GOT3 (cell line): Measurements from ENCODE around the gene WNK1.
"Not testable (repeated sequence)": the region's sequence is repeated elsewhere in the genome, so short reads cannot be mapped to it uniquely, and the experiment has no call there.

Source experiments
- DNase-seq: peaks from one replicate; lab custom pipeline; 2025; ENCODE audit warnings: mixed read lengths; lab: John Stamatoyannopoulos, UW

The WNK1 gene

GRCh38 chr12:911191-911826 is 158.9 kb downstream of the WNK1 start:
- no peak for DNase-seq

GRCh38 chr12:912466-913235 is 160.3 kb downstream of the WNK1 start:
- DNase-seq, result no peak

GRCh38 chr12:913919-914698 is 161.7 kb downstream of the WNK1 start:
- DNase-seq, result no peak

- DNase-seq, result no peak
Measured at GRCh38 chr12:915090-915489, 162.7 kb downstream of the WNK1 start.

GRCh38 chr12:916240-916639 is 163.9 kb downstream of the WNK1 start:
- no peak for DNase-seq

GRCh38 chr12:916712-917445 is 164.5 kb downstream of the WNK1 start:
- no peak for DNase-seq

- no peak for DNase-seq
Measured at GRCh38 chr12:920676-921075, 168.3 kb downstream of the WNK1 start.

- no peak for DNase-seq
Measured at GRCh38 chr12:922285-922684, 169.9 kb downstream of the WNK1 start.

GRCh38 chr12:926641-927040 is 174.3 kb downstream of the WNK1 start:
- DNase-seq, result no peak

- no peak for DNase-seq
Measured at GRCh38 chr12:931060-931459, 178.7 kb downstream of the WNK1 start.

- DNase-seq, result no peak
Measured at GRCh38 chr12:931591-931990, 179.2 kb downstream of the WNK1 start.

- DNase-seq, result not testable (repeated sequence)
Measured at GRCh38 chr12:935891-936290, 183.5 kb downstream of the WNK1 start.

- no peak for DNase-seq
Measured at GRCh38 chr12:936377-937345, 184.3 kb downstream of the WNK1 start.

GRCh38 chr12:938810-939209 is 186.4 kb downstream of the WNK1 start:
- no peak for DNase-seq

GRCh38 chr12:943051-943450 is 190.7 kb downstream of the WNK1 start:
- no peak for DNase-seq

- DNase-seq, result no peak
Measured at GRCh38 chr12:944211-944610, 191.8 kb downstream of the WNK1 start.

GRCh38 chr12:946212-946611 is 193.8 kb downstream of the WNK1 start:
- no peak for DNase-seq

GRCh38 chr12:946631-947030 is 194.3 kb downstream of the WNK1 start:
- DNase-seq, result no peak

- DNase-seq, result no peak
Measured at GRCh38 chr12:948238-948637, 195.9 kb downstream of the WNK1 start.

- DNase-seq, result peak; percentile 92
Measured at GRCh38 chr12:949453-950191, 197.2 kb downstream of the WNK1 start, which contains the start of gene RAD52. TSS of gene RAD52 (minus strand) at chr12:949694. CDS start at chr12:933058, 16,636 bp downstream.
